HEK293 (cell line): ENCODE results near the gene ZCCHC10.
A peak's percentile ranks its signal among the peaks of the same experiment; 100 is the strongest.

Experiments used
- CTCF ChIA-PET: fragments of 350-600 bp; formaldehyde crosslinking; extraction: SDS; loops from one replicate; lab custom pipeline; 2021; ENCODE audit warnings: antibody characterized with exemption; lab: Yijun Ruan, JAX
- POLR2A ChIA-PET: fragments of 300-600 bp; formaldehyde crosslinking; extraction: SDS; loops from one replicate; lab custom pipeline; 2020; ENCODE audit warnings: antibody characterized with exemption, inconsistent platforms; lab: Yijun Ruan, JAX
- H3K27ac ChIP-seq: fragments of 200-500 bp; sonication (Bioruptor generic); 2 replicates; pipeline ENCODE4 v1.5.1; 2014; ENCODE audit warnings: low read depth, low read length, control low read depth, inconsistent platforms; ENCODE audit errors: extremely low read depth
- H3K36me3 ChIP-seq, 2 experiments: fragments of 200-500 bp in 1 of 2; sonication (Bioruptor generic) in 1 of 2; 1 replicate in 1 of 2; 2 replicates in 1 of 2; pipeline ENCODE4 v1.5.1; 2014 to 2017; ENCODE audit warnings: inconsistent platforms in 2 of 2, low read length in 2 of 2; ENCODE audit not compliant: control insufficient read depth in 2 of 2, insufficient read depth in 1 of 2
- H3K4me1 ChIP-seq: fragments of 200-500 bp; sonication (Bioruptor generic); 2 replicates; pipeline ENCODE4 v1.5.1; 2014; ENCODE audit warnings: mild to moderate bottlenecking, low read length, inconsistent platforms; ENCODE audit not compliant: control insufficient read depth, insufficient read depth
- H3K4me3 ChIP-seq: 2 replicates; pipeline ENCODE4 v1.5.1; 2011; ENCODE audit warnings: low read depth, mild to moderate bottlenecking, control low read depth, low read length, moderate library complexity
- H3K9me3 ChIP-seq: fragments of 200-500 bp; sonication (Bioruptor generic); 2 replicates; pipeline ENCODE4 v1.5.1; 2014; ENCODE audit warnings: low read depth, low read length, inconsistent platforms; ENCODE audit not compliant: control insufficient read depth, insufficient read depth
- IKZF3 ChIP-seq: fragments of 450-650 bp; IDR thresholded peaks from 2 replicates; pipeline ENCODE4 v1.5.0; 2018; ENCODE audit warnings: missing biosample characterization, mild to moderate bottlenecking, missing genetic modification characterization, moderate library complexity
- MYNN ChIP-seq: fragments of 450-650 bp; formaldehyde crosslinking; IDR thresholded peaks from 2 replicates; pipeline ENCODE4 v1.5.1; 2016; ENCODE audit warnings: missing biosample characterization, missing genetic modification characterization, borderline replicate concordance
- MZF1 ChIP-seq: fragments of 450-650 bp; formaldehyde crosslinking; IDR thresholded peaks from 2 replicates; pipeline ENCODE4 v1.5.1; 2017; ENCODE audit warnings: missing biosample characterization, missing genetic modification characterization, borderline replicate concordance
- SP3 ChIP-seq: fragments of 450-650 bp; formaldehyde crosslinking; IDR thresholded peaks from 2 replicates; pipeline ENCODE4 v1.5.1; 2016; ENCODE audit warnings: missing biosample characterization, missing genetic modification characterization
- TCF7L2 ChIP-seq: IDR thresholded peaks from 2 replicates; pipeline ENCODE4 v1.6.1; 2011; ENCODE audit warnings: low read depth, mild to moderate bottlenecking, inconsistent platforms, low read length, moderate library complexity, borderline replicate concordance
- WT1 ChIP-seq: fragments of 450-650 bp; formaldehyde crosslinking; IDR thresholded peaks from 2 replicates; pipeline ENCODE4 v1.5.1; 2016; ENCODE audit warnings: missing biosample characterization, missing genetic modification characterization
- ZBTB20 ChIP-seq: fragments of 450-650 bp; formaldehyde crosslinking; IDR thresholded peaks from 2 replicates; pipeline ENCODE4 v1.5.1; 2016; ENCODE audit warnings: missing biosample characterization, missing genetic modification characterization
- ZEB2 ChIP-seq: fragments of 450-650 bp; formaldehyde crosslinking; IDR thresholded peaks from 2 replicates; pipeline ENCODE4 v1.5.1; 2016; ENCODE audit warnings: missing biosample characterization, missing genetic modification characterization
- ZNF114 ChIP-seq: fragments of 450-650 bp; formaldehyde crosslinking; IDR thresholded peaks from 2 replicates; pipeline ENCODE4 v1.5.0; 2017; ENCODE audit warnings: missing biosample characterization, missing genetic modification characterization
- ZNF121 ChIP-seq: fragments of 450-650 bp; formaldehyde crosslinking; IDR thresholded peaks from 2 replicates; pipeline ENCODE4 v1.5.1; 2016; ENCODE audit warnings: missing biosample characterization, missing genetic modification characterization
- ZNF292 ChIP-seq: fragments of 450-650 bp; formaldehyde crosslinking; IDR thresholded peaks from 2 replicates; pipeline ENCODE4 v1.5.1; 2016; ENCODE audit warnings: low read depth, missing biosample characterization, missing genetic modification characterization, borderline replicate concordance
- ZNF311 ChIP-seq: fragments of 450-650 bp; formaldehyde crosslinking; IDR thresholded peaks from 2 replicates; pipeline ENCODE4 v1.5.1; 2017; ENCODE audit warnings: missing biosample characterization, missing genetic modification characterization, borderline replicate concordance
- ZNF404 ChIP-seq: fragments of 450-650 bp; formaldehyde crosslinking; IDR thresholded peaks from 2 replicates; pipeline ENCODE4 v1.5.1; 2017; ENCODE audit warnings: missing biosample characterization, missing genetic modification characterization
- ZNF423 ChIP-seq: fragments of 450-650 bp; formaldehyde crosslinking; IDR thresholded peaks from 2 replicates; pipeline ENCODE4 v1.5.1; 2016; ENCODE audit warnings: missing biosample characterization, missing genetic modification characterization
- ZNF571 ChIP-seq: fragments of 450-650 bp; formaldehyde crosslinking; IDR thresholded peaks from 2 replicates; pipeline ENCODE4 v1.5.0; 2017; ENCODE audit warnings: missing biosample characterization, missing genetic modification characterization
- ZNF600 ChIP-seq: fragments of 450-650 bp; formaldehyde crosslinking; IDR thresholded peaks from 2 replicates; pipeline ENCODE4 v1.5.1; 2016; ENCODE audit warnings: missing biosample characterization, missing genetic modification characterization
- ZNF626 ChIP-seq: fragments of 450-650 bp; sonication (Bioruptor Pico); formaldehyde crosslinking; IDR thresholded peaks from 2 replicates; pipeline ENCODE4 v1.5.1; 2018; ENCODE audit warnings: missing biosample characterization, missing genetic modification characterization, inconsistent platforms
- ZNF654 ChIP-seq: fragments of 450-650 bp; formaldehyde crosslinking; IDR thresholded peaks from 2 replicates; pipeline ENCODE4 v1.5.1; 2016; ENCODE audit warnings: low read depth, missing biosample characterization, missing genetic modification characterization
- ZSCAN30 ChIP-seq: fragments of 450-650 bp; IDR thresholded peaks from 2 replicates; pipeline ENCODE4 v1.5.1; 2018; ENCODE audit warnings: missing biosample characterization, mild to moderate bottlenecking, missing genetic modification characterization, moderate library complexity
- TF ChIP-seq, protein P1 (sequence below): fragments of 450-650 bp; formaldehyde crosslinking; IDR thresholded peaks from 2 replicates; pipeline ENCODE4 v1.5.1; 2016; ENCODE audit warnings: missing biosample characterization, missing genetic modification characterization
- TF ChIP-seq, protein P2 (sequence below): fragments of 450-650 bp; formaldehyde crosslinking; IDR thresholded peaks from 2 replicates; pipeline ENCODE4 v1.5.0; 2017; ENCODE audit warnings: missing biosample characterization, missing genetic modification characterization, borderline replicate concordance

The ZCCHC10 gene

DNA sequence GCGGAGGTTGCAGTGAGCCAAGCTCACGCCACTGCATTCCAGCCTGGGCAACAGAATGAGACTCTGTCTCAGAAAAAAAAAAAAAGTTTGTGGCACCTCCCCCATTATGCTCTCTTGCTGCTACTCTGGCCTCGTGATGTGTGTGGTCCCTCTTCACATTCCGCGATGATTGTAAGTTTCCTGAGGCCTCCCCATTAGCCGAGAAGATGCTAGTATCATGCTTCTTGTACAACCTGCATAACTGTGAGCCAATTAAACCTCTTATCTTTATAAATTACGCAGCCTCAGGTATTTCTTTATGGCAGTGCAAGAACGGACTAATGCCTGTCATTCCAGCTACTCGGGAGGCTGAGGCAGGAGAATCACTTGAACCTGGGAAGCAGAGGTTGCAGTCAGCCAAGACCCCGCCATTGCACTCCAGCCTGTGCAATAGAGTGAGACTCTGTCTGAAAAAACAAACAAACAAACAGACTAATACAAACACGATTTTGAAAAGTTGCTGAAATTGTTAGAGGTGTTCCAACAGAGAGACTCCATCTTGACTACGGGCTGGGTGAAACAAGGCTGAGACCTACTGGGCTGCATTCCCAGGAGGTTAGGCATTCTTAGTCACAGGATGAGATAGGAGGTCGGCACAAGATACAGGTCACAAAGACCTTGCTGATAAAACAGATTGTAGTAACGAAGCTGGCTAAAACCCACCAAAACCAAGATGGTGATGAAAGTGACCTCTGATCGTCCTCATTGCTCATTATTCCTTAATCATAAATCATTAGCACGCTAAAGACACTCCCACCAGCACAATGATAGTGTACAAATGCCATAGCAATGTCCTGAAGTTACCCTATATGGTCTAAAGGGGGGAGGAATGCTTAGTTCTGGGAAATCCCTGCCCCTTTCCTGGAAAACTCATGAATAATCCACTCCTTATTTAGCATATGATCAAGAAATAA lies 54.6 kb downstream of the ZCCHC10 start:
- no peak overlapping the region for H3K4me3 ChIP-seq
- H3K36me3 ChIP-seq: no peaks in the 10 kb centered on the region
- CTCF ChIA-PET: interaction anchor here (0.6 kb wide), 1 partner anchor 37 kb away, joined by 3 read pairs; no protein-coding TSS in a partner anchor
- no peak overlapping the region for H3K27ac ChIP-seq
- H3K4me1 ChIP-seq: no peaks in the 10 kb centered on the region
- no peak for TF ChIP-seq SP3 (tag by site-specific recombination)
- no peak for TF ChIP-seq ZBTB20 (tag by site-specific recombination)
- TF ChIP-seq ZNF292: no peak
- no peak for TF ChIP-seq ZNF571 (tag by site-specific recombination)
- no peak for TF ChIP-seq TCF7L2
- no peak for TF ChIP-seq ZNF654 (tag by site-specific recombination)
- no peak for TF ChIP-seq ZEB2 (tag by site-specific recombination)
- TF ChIP-seq IKZF3 (tag by site-specific recombination): no peak
- TF ChIP-seq, protein P1, sequence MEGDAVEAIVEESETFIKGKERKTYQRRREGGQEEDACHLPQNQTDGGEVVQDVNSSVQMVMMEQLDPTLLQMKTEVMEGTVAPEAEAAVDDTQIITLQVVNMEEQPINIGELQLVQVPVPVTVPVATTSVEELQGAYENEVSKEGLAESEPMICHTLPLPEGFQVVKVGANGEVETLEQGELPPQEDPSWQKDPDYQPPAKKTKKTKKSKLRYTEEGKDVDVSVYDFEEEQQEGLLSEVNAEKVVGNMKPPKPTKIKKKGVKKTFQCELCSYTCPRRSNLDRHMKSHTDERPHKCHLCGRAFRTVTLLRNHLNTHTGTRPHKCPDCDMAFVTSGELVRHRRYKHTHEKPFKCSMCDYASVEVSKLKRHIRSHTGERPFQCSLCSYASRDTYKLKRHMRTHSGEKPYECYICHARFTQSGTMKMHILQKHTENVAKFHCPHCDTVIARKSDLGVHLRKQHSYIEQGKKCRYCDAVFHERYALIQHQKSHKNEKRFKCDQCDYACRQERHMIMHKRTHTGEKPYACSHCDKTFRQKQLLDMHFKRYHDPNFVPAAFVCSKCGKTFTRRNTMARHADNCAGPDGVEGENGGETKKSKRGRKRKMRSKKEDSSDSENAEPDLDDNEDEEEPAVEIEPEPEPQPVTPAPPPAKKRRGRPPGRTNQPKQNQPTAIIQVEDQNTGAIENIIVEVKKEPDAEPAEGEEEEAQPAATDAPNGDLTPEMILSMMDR: no peak
- TF ChIP-seq MYNN (tag by site-specific recombination): no peak
- TF ChIP-seq WT1 (tag by site-specific recombination): no peak
- TF ChIP-seq, protein P2, sequence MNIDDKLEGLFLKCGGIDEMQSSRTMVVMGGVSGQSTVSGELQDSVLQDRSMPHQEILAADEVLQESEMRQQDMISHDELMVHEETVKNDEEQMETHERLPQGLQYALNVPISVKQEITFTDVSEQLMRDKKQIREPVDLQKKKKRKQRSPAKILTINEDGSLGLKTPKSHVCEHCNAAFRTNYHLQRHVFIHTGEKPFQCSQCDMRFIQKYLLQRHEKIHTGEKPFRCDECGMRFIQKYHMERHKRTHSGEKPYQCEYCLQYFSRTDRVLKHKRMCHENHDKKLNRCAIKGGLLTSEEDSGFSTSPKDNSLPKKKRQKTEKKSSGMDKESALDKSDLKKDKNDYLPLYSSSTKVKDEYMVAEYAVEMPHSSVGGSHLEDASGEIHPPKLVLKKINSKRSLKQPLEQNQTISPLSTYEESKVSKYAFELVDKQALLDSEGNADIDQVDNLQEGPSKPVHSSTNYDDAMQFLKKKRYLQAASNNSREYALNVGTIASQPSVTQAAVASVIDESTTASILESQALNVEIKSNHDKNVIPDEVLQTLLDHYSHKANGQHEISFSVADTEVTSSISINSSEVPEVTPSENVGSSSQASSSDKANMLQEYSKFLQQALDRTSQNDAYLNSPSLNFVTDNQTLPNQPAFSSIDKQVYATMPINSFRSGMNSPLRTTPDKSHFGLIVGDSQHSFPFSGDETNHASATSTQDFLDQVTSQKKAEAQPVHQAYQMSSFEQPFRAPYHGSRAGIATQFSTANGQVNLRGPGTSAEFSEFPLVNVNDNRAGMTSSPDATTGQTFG (tag by site-specific recombination): no peak
- TF ChIP-seq ZNF114 (tag by site-specific recombination): no peak
- TF ChIP-seq ZSCAN30 (tag by site-specific recombination): no peak
- no peak for TF ChIP-seq ZNF404 (tag by site-specific recombination)
- TF ChIP-seq ZNF626 (tag by site-specific recombination): no peak
- no peak for TF ChIP-seq ZNF423 (tag by site-specific recombination)
- TF ChIP-seq ZNF311: no peak
- TF ChIP-seq, all 188 proteins: peak for 0
- no peaks in the 10 kb centered on the region for H3K9me3 ChIP-seq
- POLR2A ChIA-PET: no interaction called here

DNA sequence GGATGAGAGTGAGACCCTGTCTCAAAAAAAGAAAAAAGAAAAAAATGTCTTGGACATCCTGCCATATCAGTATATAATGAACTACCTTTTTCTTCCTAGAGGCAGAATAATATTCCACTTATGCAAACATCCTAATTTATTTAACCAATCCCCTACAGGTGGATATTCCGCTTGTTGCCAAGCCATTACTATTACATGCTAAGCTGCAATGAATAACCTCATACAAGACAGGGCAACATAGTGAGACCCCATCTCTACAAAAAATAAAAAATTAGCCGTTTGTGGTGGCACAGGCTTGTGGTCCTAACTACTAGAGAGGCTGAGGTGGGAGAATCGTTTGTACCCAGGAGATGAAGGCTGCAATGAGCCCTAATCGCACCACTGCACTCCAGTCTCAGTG lies 61.2 kb downstream of the ZCCHC10 start:
- POLR2A ChIA-PET: interaction anchor here (3.9 kb wide), 1 partner anchor 87 kb away, joined by 23 read pairs; the partner anchor contains the start of gene HSPA4
- H3K4me1 ChIP-seq: no peaks in the 10 kb centered on the region
- no peak overlapping the region for H3K27ac ChIP-seq
- no peaks in the 10 kb centered on the region for H3K9me3 ChIP-seq
- H3K36me3 ChIP-seq: peaks cover 0 to 6% of the 10 kb centered on the region in 2 experiments; a peak in 1 of 3 replicates
- TF ChIP-seq ZNF600 (tag by site-specific recombination) (no peak), MZF1 (tag by site-specific recombination) (peak; percentile 93; the same call in 1 of the 2 replicates), ZNF121 (peak; percentile 99)
- TF ChIP-seq, all 188 proteins: peak for 2
- CTCF ChIA-PET: no interaction called here
- H3K4me3 ChIP-seq: no peak overlapping the region
